ENCODE results near the gene SUSD1. TPM values are rescaled to one million over a fixed set of nuclear protein-coding genes. Genes with fewer than 3 reads are reported as not detected.

The SUSD1 gene
- total RNA-seq, 1 experiment from 2014 or later = 24.6 TPM

DNA sequence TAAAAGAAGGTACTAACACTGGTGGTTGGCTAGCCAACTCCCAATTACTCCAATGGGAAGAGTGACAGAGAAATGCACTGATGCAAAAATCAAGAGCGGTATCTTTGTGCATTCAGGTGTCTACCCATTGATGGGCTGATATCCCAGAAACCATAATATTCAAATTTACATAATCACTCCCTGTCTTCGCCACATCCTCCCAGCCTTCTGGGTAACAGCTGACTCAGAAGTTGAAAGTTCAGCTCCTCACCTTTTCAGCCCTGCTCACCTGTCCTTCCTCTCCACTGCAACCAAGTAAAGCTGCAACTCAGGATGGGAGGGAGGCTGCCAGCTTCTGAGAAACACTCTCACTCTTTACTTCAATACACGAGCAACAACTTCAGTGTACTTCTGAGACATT, 6.9 kb downstream of the SUSD1 start:
- peak overlapping the region; percentile 52 for H3K4me3 Mint-ChIP-seq (ENCODE audit: low read depth, unreplicated experiment)
- DNase-seq = no peak
- no TSS peak for BruUV-seq (replicated peaks)

GRCh38 chr9:112166176-112167140, 8.6 kb downstream of the SUSD1 start:
- CTCF ChIA-PET = interaction anchor here (0.6 to 1.7 kb wide), 5 partner anchors 10 to 166 kb away, joined by 4 to 7 read pairs (median 6); partner anchors contain the start of gene PTBP3
- BruUV-seq (replicated peaks) = no TSS peak
- peak overlapping the region; percentile 18 for H3K27ac Mint-ChIP-seq (ENCODE audit: unreplicated experiment)
- H3K9me3 Mint-ChIP-seq (ENCODE audit: low read depth, unreplicated experiment) = no peaks in the 10 kb centered on the region
- no peaks in the 10 kb centered on the region for H3K27me3 Mint-ChIP-seq (ENCODE audit: unreplicated experiment)
- H3K36me3 Mint-ChIP-seq (ENCODE audit: insufficient read depth, unreplicated experiment) = peaks cover 18% of the 10 kb centered on the region
- peaks cover 56% of the 10 kb centered on the region for H3K4me1 Mint-ChIP-seq (ENCODE audit: low read depth, unreplicated experiment)
- peak overlapping the region; percentile 18 for H3K4me3 Mint-ChIP-seq (ENCODE audit: low read depth, unreplicated experiment)
- DNase-seq = peak; percentile 51
- no peak for TF ChIP-seq CTCF (IDR thresholded peaks at IDR 0.05; ENCODE audit: unreplicated experiment)
- intact Hi-C loops (cut with micrococcal nuclease; ENCODE audit: unreplicated experiment) = loop anchor here (2.0 to 10.0 kb wide), 3 partner anchors 54 to 166 kb away; partner anchors contain the start of gene PTBP3

More for the DNA sequence above, 6.9 kb downstream of the SUSD1 start:
- Mint-ChIP-seq H3K4me1 (ENCODE audit: low read depth, unreplicated experiment) (peaks cover 71% of the 10 kb centered on the region), H3K9me3 (ENCODE audit: low read depth, unreplicated experiment) (peaks cover 6% of the 10 kb centered on the region), H3K36me3 (ENCODE audit: insufficient read depth, unreplicated experiment) (peaks cover 22% of the 10 kb centered on the region), H3K27ac (ENCODE audit: unreplicated experiment) (peak overlapping the region; percentile 99), H3K27me3 (ENCODE audit: unreplicated experiment) (no peaks in the 10 kb centered on the region)
- TF ChIP-seq CTCF (IDR thresholded peaks at IDR 0.05; ENCODE audit: unreplicated experiment) = no peak
- intact Hi-C loops (cut with micrococcal nuclease; ENCODE audit: unreplicated experiment) = loop anchor here (10.0 kb wide), 1 partner anchor 67 kb away; no protein-coding TSS in a partner anchor
- CTCF ChIA-PET = interaction anchor here (0.6 kb wide), 1 partner anchor 90 kb away, joined by 6 read pairs; no protein-coding TSS in a partner anchor

DNA sequence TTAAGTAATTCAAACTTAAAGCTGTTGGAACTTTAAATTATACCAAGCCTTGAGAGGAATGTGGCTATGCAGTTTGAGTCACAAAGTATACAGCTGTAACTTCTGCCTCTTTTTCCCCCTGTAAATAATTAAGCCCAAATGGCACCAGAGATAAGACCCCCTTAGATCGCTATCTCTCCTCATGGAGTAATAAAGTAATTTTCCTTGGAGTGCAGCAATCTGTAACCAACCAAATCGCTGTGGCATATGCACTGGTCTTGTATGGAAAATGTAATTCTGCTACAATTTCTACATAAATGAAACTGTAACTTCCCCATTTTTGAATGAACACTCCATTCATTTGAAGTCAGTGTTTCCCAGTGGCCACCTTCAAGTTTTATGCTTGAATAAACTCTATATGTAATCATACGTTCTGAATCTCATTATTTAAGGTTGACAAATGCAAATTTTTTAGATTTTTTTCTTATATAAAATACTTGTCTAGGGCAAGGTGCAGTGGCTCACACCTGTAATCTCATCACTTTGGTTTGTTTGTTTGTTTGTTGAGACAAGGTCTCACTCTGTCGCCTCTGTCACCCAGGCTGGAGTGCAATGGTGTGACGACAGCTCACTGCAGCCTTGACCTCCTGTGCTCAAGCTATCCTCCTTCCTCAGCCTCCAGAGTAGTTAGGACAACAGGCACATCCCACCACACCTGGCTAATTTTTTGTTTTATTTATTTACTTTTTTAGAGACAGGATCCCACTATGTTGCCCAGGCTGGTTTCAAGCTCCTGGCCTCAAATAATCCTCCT, 12.3 kb downstream of the SUSD1 start:
- TF ChIP-seq CTCF (IDR thresholded peaks at IDR 0.05; ENCODE audit: unreplicated experiment) = no peak
- no peaks in the 10 kb centered on the region for H3K36me3 Mint-ChIP-seq (ENCODE audit: insufficient read depth, unreplicated experiment)
- intact Hi-C loops (cut with micrococcal nuclease; ENCODE audit: unreplicated experiment) = loop anchor here (10.0 kb wide), 1 partner anchor 72 kb away; no protein-coding TSS in a partner anchor
- H3K4me3 Mint-ChIP-seq (ENCODE audit: low read depth, unreplicated experiment) = no peak overlapping the region
- CTCF ChIA-PET = interaction anchor here (1.0 kb wide), 1 partner anchor 50 kb away, joined by 3 read pairs; no protein-coding TSS in a partner anchor
- no peak for DNase-seq
- H3K9me3 Mint-ChIP-seq (ENCODE audit: low read depth, unreplicated experiment) = no peaks in the 10 kb centered on the region
- H3K27me3 Mint-ChIP-seq (ENCODE audit: unreplicated experiment) = no peaks in the 10 kb centered on the region
- H3K27ac Mint-ChIP-seq (ENCODE audit: unreplicated experiment) = no peak overlapping the region
- H3K4me1 Mint-ChIP-seq (ENCODE audit: low read depth, unreplicated experiment) = peaks cover 21% of the 10 kb centered on the region
- no TSS peak for BruUV-seq (replicated peaks)

- BruUV-seq (replicated peaks) = no TSS peak
- no peak for DNase-seq
- intact Hi-C loops (cut with micrococcal nuclease; ENCODE audit: unreplicated experiment) = loop anchor here (10.0 kb wide), 1 partner anchor 75 kb away; no protein-coding TSS in a partner anchor
- CTCF ChIA-PET = no interaction called here
- Mint-ChIP-seq H3K27me3 (ENCODE audit: unreplicated experiment) (no peaks in the 10 kb centered on the region), H3K4me3 (ENCODE audit: low read depth, unreplicated experiment) (no peak overlapping the region), H3K4me1 (ENCODE audit: low read depth, unreplicated experiment) (peaks cover 10% of the 10 kb centered on the region), H3K27ac (ENCODE audit: unreplicated experiment) (no peak overlapping the region), H3K36me3 (ENCODE audit: insufficient read depth, unreplicated experiment) (no peaks in the 10 kb centered on the region), H3K9me3 (ENCODE audit: low read depth, unreplicated experiment) (no peaks in the 10 kb centered on the region)
- TF ChIP-seq CTCF (IDR thresholded peaks at IDR 0.05; ENCODE audit: unreplicated experiment) = no peak
These were observed 15.3 kb downstream of the SUSD1 start for GRCh38 chr9:112159781-112160180.
